ENCODE measurements around the gene TOR1AIP1.

TOR1AIP1 gene

GRCh38 chr1:179879797-179880196 is 2.3 kb upstream of the TOR1AIP1 start:
- no peak for DNase-seq (ENCODE audit: low spot score)
- POLR2A ChIA-PET (ENCODE audit: low non-redundant PET), result no interaction called here
- CTCF ChIA-PET, result interaction anchor here (0.7 kb wide), 1 partner anchor 98 kb away, joined by 3 read pairs; no protein-coding TSS in a partner anchor
- no peak overlapping the region for H3K27ac ChIP-seq
- no peak for TF ChIP-seq CTCF (conservative IDR thresholded peaks at IDR 0.05; ENCODE audit: low read depth)

- POLR2A ChIA-PET (ENCODE audit: low non-redundant PET), result no interaction called here
- CTCF ChIA-PET, result interaction anchor here (0.5 to 0.7 kb wide), 2 partner anchors 17 to 1395 kb away, joined by 3 read pairs; no protein-coding TSS in a partner anchor
- DNase-seq (ENCODE audit: low spot score), result peak; percentile 68
- TF ChIP-seq CTCF (conservative IDR thresholded peaks at IDR 0.05; ENCODE audit: low read depth), result no peak
- peak overlapping the region; percentile 98 for H3K27ac ChIP-seq
Observed at GRCh38 chr1:179881642-179882252, 338 bp upstream of the TOR1AIP1 start.

- TF ChIP-seq CTCF (conservative IDR thresholded peaks at IDR 0.05; ENCODE audit: low read depth), result no peak
- DNase-seq (ENCODE audit: low spot score), result peak; percentile 38
- CTCF ChIA-PET, result interaction anchor here (0.5 to 0.6 kb wide), 2 partner anchors 42 to 562 kb away, joined by 3 read pairs; no protein-coding TSS in a partner anchor
- H3K27ac ChIP-seq, result peak overlapping the region; percentile 98
- POLR2A ChIA-PET (ENCODE audit: low non-redundant PET), result no interaction called here
Observed at GRCh38 chr1:179883040-179883744, 1.1 kb downstream of the TOR1AIP1 start.

GRCh38 chr1:179883745-179884138 is 1.7 kb downstream of the TOR1AIP1 start:
- CTCF ChIA-PET, result no interaction called here
- H3K27ac ChIP-seq, result no peak overlapping the region
- DNase-seq (ENCODE audit: low spot score), result peak; percentile 78
- TF ChIP-seq CTCF (conservative IDR thresholded peaks at IDR 0.05; ENCODE audit: low read depth), result no peak
- POLR2A ChIA-PET (ENCODE audit: low non-redundant PET), result no interaction called here

GRCh38 chr1:179888071-179888470 is 6.0 kb downstream of the TOR1AIP1 start:
- TF ChIP-seq CTCF (conservative IDR thresholded peaks at IDR 0.05; ENCODE audit: low read depth), result no peak
- DNase-seq (ENCODE audit: low spot score), result no peak
- ChIA-PET POLR2A (ENCODE audit: low non-redundant PET) (no interaction called here), CTCF (no interaction called here)
- H3K27ac ChIP-seq, result no peak overlapping the region

GRCh38 chr1:179889589-179889988 is 7.5 kb downstream of the TOR1AIP1 start:
- H3K27ac ChIP-seq, result no peak overlapping the region
- CTCF ChIA-PET, result no interaction called here
- POLR2A ChIA-PET (ENCODE audit: low non-redundant PET), result no interaction called here
- no peak for TF ChIP-seq CTCF (conservative IDR thresholded peaks at IDR 0.05; ENCODE audit: low read depth)
- DNase-seq (ENCODE audit: low spot score), result no peak
